Activated CD8-positive, alpha-beta memory T cell treated with anti-CD3 and anti-CD28 coated beads, Interleukin-2, amount 50 U/mL, for 1 hour (primary cell): Measurements from ENCODE around the gene UVRAG.

Experiments
- DNase-seq: peaks from one replicate; pipeline ENCODE4 v3.0.0-alpha.2; 2020; ENCODE audit errors: extremely low read depth

UVRAG gene

GRCh38 chr11:76107971-76108370 is 293.0 kb downstream of the UVRAG start:
- DNase-seq, result no peak

GRCh38 chr11:76114238-76114637 is 299.2 kb downstream of the UVRAG start:
- DNase-seq, result no peak

- DNase-seq, result no peak
These were observed 300.5 kb downstream of the UVRAG start for GRCh38 chr11:76115555-76115954.

GRCh38 chr11:76119032-76119431 is 304.0 kb downstream of the UVRAG start:
- DNase-seq, result no peak

- no peak for DNase-seq
These were observed 304.8 kb downstream of the UVRAG start for GRCh38 chr11:76119779-76120178.

GRCh38 chr11:76120513-76121101 is 305.6 kb downstream of the UVRAG start:
- DNase-seq, result no peak

GRCh38 chr11:76123248-76123647 is 308.2 kb downstream of the UVRAG start:
- DNase-seq, result no peak

- no peak for DNase-seq
These were observed 310.1 kb downstream of the UVRAG start for GRCh38 chr11:76124905-76125770.

GRCh38 chr11:76129729-76130128 is 314.7 kb downstream of the UVRAG start:
- no peak for DNase-seq

- DNase-seq, result no peak
These were observed 316.1 kb downstream of the UVRAG start for GRCh38 chr11:76131142-76131541.

GRCh38 chr11:76131671-76132631 is 316.9 kb downstream of the UVRAG start:
- no peak for DNase-seq

GRCh38 chr11:76134239-76134638 is 319.2 kb downstream of the UVRAG start:
- no peak for DNase-seq

GRCh38 chr11:76135491-76135890 is 320.5 kb downstream of the UVRAG start:
- no peak for DNase-seq

GRCh38 chr11:76139314-76139713 is 324.3 kb downstream of the UVRAG start:
- DNase-seq, result no peak

GRCh38 chr11:76140912-76141574 is 326.0 kb downstream of the UVRAG start:
- DNase-seq, result no peak

GRCh38 chr11:76141901-76142588 is 327.0 kb downstream of the UVRAG start:
- no peak for DNase-seq

- DNase-seq, result no peak
These were observed 328.3 kb downstream of the UVRAG start for GRCh38 chr11:76143274-76143673.

GRCh38 chr11:76147106-76147740 is 332.2 kb downstream of the UVRAG start:
- DNase-seq, result no peak

- no peak for DNase-seq
These were observed 333.2 kb downstream of the UVRAG start for GRCh38 chr11:76148231-76148630.

- no peak for DNase-seq
These were observed 334.1 kb downstream of the UVRAG start for GRCh38 chr11:76148941-76149613.
